HepG2 (cell line): ENCODE data around the gene SUZ12. TPM values are rescaled to one million over a fixed set of nuclear protein-coding genes. Genes with fewer than 3 reads are reported as not detected.

Experiments
- ATAC-seq: fragments of 200-7000 bp; cut with Tn5 transposase; 3 replicates; pipeline ENCODE4 v1.9.1; 2020; ENCODE audit warnings: mild to moderate bottlenecking, moderate library complexity
- BruUV-seq: library from RNA; stranded (reverse); fragments of 400-500 nt; replicated peaks from 2 replicates; lab custom pipeline; 2021; lab: Mats Ljungman, UMichigan
- CTCF ChIA-PET: fragments of 300-600 bp; formaldehyde crosslinking; extraction: SDS; loops from one replicate; lab custom pipeline; 2021; ENCODE audit warnings: low total read pairs, inconsistent platforms, low intra/inter-chr PET ratio; lab: Yijun Ruan, JAX
- POLR2A ChIA-PET: fragments of 350-600 bp; sonication (Branson Sonifier 250); formaldehyde crosslinking; loops from one replicate; lab custom pipeline; 2020; ENCODE audit warnings: antibody characterized with exemption, inconsistent platforms; lab: Yijun Ruan, JAX
- DNase-seq: peaks from one replicate; pipeline ENCODE4 v3.0.0-alpha.2; 2015; ENCODE audit warnings: low spot score
- FAIRE-seq: peaks from 3 replicates; lab custom pipeline; 2011; peaks lifted over from hg19 to GRCh38; lab: Jason Lieb, UNC
- H2AFZ ChIP-seq: one replicate; pipeline ENCODE4 v1.6.1; 2011; ENCODE audit warnings: low read length, inconsistent platforms
- H3K27ac ChIP-seq: fragments of 300-600 bp; 3 replicates; pipeline ENCODE4 v1.8.0; 2011; ENCODE audit warnings: mixed run types, mild to moderate bottlenecking, mixed read lengths, low read length, inconsistent platforms; ENCODE audit not compliant: insufficient read depth; ENCODE audit errors: extremely low read length
- H3K27me3 ChIP-seq, 2 experiments: fragments of 200-600 bp in 1 of 2; 2 replicates in 1 of 2; 3 replicates in 1 of 2; pipeline versions ENCODE4 v1.6.0 to v1.8.0; 2011; ENCODE audit warnings: low read length in 2 of 2, mild to moderate bottlenecking in 2 of 2, moderate library complexity in 2 of 2, inconsistent platforms in 1 of 2; ENCODE audit not compliant: insufficient read depth in 2 of 2, control insufficient read depth in 1 of 2
- H3K36me3 ChIP-seq, 2 experiments: fragments of 200-600 bp in 1 of 2; replicated peaks in 1 of 2; 2 replicates in 1 of 2; 3 replicates in 1 of 2; pipeline versions ENCODE4 v1.5.1 to v1.8.0; 2011; ENCODE audit warnings: low read length in 2 of 2, inconsistent platforms in 1 of 2; ENCODE audit not compliant: insufficient read depth in 2 of 2, control insufficient read depth in 1 of 2
- H3K4me1 ChIP-seq: 2 replicates; pipeline ENCODE4 v1.5.1; 2012; ENCODE audit warnings: low read length, inconsistent platforms; ENCODE audit not compliant: insufficient read depth
- H3K4me2 ChIP-seq: 2 replicates; pipeline ENCODE4 v1.6.0; 2011; ENCODE audit warnings: low read depth, low read length, inconsistent platforms
- H3K4me3 ChIP-seq, 3 experiments: fragments of 200-600 bp in 1 of 3; sonication (generic), shearing (Covaris generic) in 1 of 3; replicated peaks in 1 of 3; 2 replicates each; pipeline ENCODE4 v1.5.1; 2011 to 2016; ENCODE audit warnings: low read length in 3 of 3, inconsistent platforms in 2 of 3, low read depth in 2 of 3, mild to moderate bottlenecking in 2 of 3, control low read depth in 1 of 3, mixed read lengths in 1 of 3; ENCODE audit not compliant: insufficient read depth in 1 of 3
- H3K79me2 ChIP-seq: one replicate; pipeline ENCODE4 v1.6.1; 2011; ENCODE audit warnings: low read length, inconsistent platforms; ENCODE audit not compliant: insufficient read depth
- H3K9ac ChIP-seq: 2 replicates; pipeline ENCODE4 v1.6.0; 2011; ENCODE audit warnings: mild to moderate bottlenecking, low read depth, low read length, inconsistent platforms; ENCODE audit not compliant: insufficient read depth
- H3K9me3 ChIP-seq: 2 replicates; pipeline ENCODE4 v1.5.1; 2012; ENCODE audit warnings: mild to moderate bottlenecking, low read length
- H4K20me1 ChIP-seq: 2 replicates; pipeline ENCODE4 v1.6.0; 2011; ENCODE audit warnings: inconsistent platforms, mild to moderate bottlenecking, low read length, moderate library complexity; ENCODE audit not compliant: insufficient read depth
- AKAP8 ChIP-seq: sonication (generic); formaldehyde crosslinking; IDR thresholded peaks from 2 replicates; pipeline ENCODE4 v1.5.1; 2020; ENCODE audit warnings: mild to moderate bottlenecking, missing genetic modification reagents
- HOXA3 ChIP-seq: sonication (generic); formaldehyde crosslinking; IDR thresholded peaks from 2 replicates; pipeline ENCODE4 v1.5.0; 2020; ENCODE audit warnings: missing genetic modification reagents
- KLF15 ChIP-seq: sonication (generic); formaldehyde crosslinking; IDR thresholded peaks from 2 replicates; pipeline ENCODE4 v1.8.1; 2023; ENCODE audit warnings: borderline replicate concordance, mild to moderate bottlenecking, inconsistent platforms, missing genetic modification reagents, mixed read lengths
- MAFF ChIP-seq: IDR thresholded peaks from 2 replicates; pipeline ENCODE4 v1.6.1; 2011; ENCODE audit warnings: low read depth, low read length, improper control_type of control experiment
- MYNN ChIP-seq: sonication (generic); formaldehyde crosslinking; IDR thresholded peaks from 2 replicates; pipeline ENCODE4 v1.4.0; 2020; ENCODE audit warnings: mild to moderate bottlenecking, low read depth, missing genetic modification reagents
- NR3C1 ChIP-seq: sonication (generic); formaldehyde crosslinking; IDR thresholded peaks from 2 replicates; pipeline ENCODE4 v1.4.0; 2020; ENCODE audit warnings: missing genetic modification reagents
- ONECUT2 ChIP-seq: sonication (generic); formaldehyde crosslinking; IDR thresholded peaks from 2 replicates; pipeline ENCODE4 v1.4.0; 2020; ENCODE audit warnings: missing genetic modification reagents
- PPARG ChIP-seq: conservative IDR thresholded peaks from 2 replicates; pipeline ENCODE4 v1.6.1; 2016; ENCODE audit warnings: missing biosample characterization, missing genetic modification reagents
- RFX5 ChIP-seq: IDR thresholded peaks from 2 replicates; pipeline ENCODE4 v1.6.1; 2011; ENCODE audit warnings: low read depth, low read length, improper control_type of control experiment
- ZKSCAN5 ChIP-seq: sonication (generic); formaldehyde crosslinking; IDR thresholded peaks from 2 replicates; pipeline ENCODE4 v1.5.1; 2020; ENCODE audit warnings: mild to moderate bottlenecking, missing genetic modification reagents
- ZNF557 ChIP-seq: sonication (generic); formaldehyde crosslinking; IDR thresholded peaks from 2 replicates; pipeline ENCODE4 v1.4.0; 2020; ENCODE audit warnings: missing genetic modification reagents
- ZNF883 ChIP-seq: sonication (generic); formaldehyde crosslinking; IDR thresholded peaks from 2 replicates; pipeline ENCODE4 v1.5.1; 2020; ENCODE audit warnings: mild to moderate bottlenecking, missing genetic modification reagents; ENCODE audit errors: not compliant biosample characterization
- WGBS: methylation state at CpG from one replicate; pipeline ENCODE4 v1.1.6; 2017; ENCODE audit warnings: low lambda C conversion rate; 5-methylcytosine and 5-hydroxymethylcytosine counted together
- in situ Hi-C: cut with HindIII; loops from 2 replicates; pipeline ENCODE4 v1.10.0; 2017; ENCODE audit warnings: low pct_unique_long_range_greater_than_20kb; ENCODE audit not compliant: extremely low pct_ligation_motif_present
- intact Hi-C: fragments of 100-400 bp; cut with micrococcal nuclease; formaldehyde crosslinking; loops from one replicate; pipeline ENCODE4 v1.10.0; 2022; ENCODE audit not compliant: unreplicated experiment
- polyA plus RNA-seq, 8 experiments: library from polyadenylated mRNA; depleted of rRNA in 3 of 8; stranded (reverse) in 7 of 8; unstranded in 1 of 8; fragments of >200 nt; fragmentation: Illumina TruSeq in 4 of 8; extraction: Trizol in 4 of 8; gene quantifications; 2 replicates each; pipeline versions ENCODE4 v1.2.1 to v1.2.3, GENCODE V29; 2011 to 2016; ENCODE audit warnings: low read depth in 4 of 8, missing spikeins in 1 of 8, mixed read lengths in 1 of 8; ENCODE audit not compliant: insufficient read depth in 1 of 8
- total RNA-seq, 5 experiments: library from RNA; depleted of rRNA; stranded (reverse); fragments of >200 nt; fragmentation: Illumina TruSeq; extraction: Trizol; gene quantifications; 2 replicates each; pipeline ENCODE4 v1.2.3, GENCODE V29; 2016; ENCODE audit warnings: low read depth in 1 of 5
- TF ChIP-seq, protein P1 (sequence below): sonication (generic); formaldehyde crosslinking; IDR thresholded peaks from 2 replicates; pipeline ENCODE4 v1.5.0; 2020; ENCODE audit warnings: mild to moderate bottlenecking, missing genetic modification reagents
- TF ChIP-seq, protein P2 (sequence below): sonication (generic); formaldehyde crosslinking; IDR thresholded peaks from 2 replicates; pipeline ENCODE4 v1.5.1; 2020; ENCODE audit warnings: missing genetic modification reagents, mild to moderate bottlenecking, borderline replicate concordance

The SUZ12 gene
- total and polyA plus RNA-seq, 2 of the 13 experiments (the other 11 are each of a cell fraction or from before 2014, with no cell fraction given) = 11.7 to 15.6 TPM

DNA sequence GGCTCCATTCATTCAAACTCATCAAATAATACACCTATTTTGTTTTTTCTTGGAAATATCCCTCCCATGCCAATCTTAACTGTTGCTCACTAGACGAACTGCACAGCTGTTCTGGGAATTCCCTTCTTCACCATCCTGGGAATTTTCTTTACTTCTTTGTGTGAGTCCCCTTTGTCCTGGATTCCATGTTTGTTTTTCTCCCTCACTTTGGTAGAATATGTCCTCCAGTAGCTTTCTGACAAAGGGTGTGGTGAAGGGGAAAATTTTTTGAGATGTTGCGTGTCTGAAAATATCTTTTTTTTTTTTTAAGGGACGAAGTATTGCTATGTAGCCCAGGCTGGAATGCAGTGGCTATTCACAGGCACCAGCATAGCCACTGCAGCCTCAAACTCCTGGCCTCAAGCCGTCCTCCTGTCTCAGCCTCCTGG, 18.1 kb upstream of the SUZ12 start:
- no peak for TF ChIP-seq KLF15 (CRISPR knock-in tag)
- no peak for TF ChIP-seq MYNN (CRISPR knock-in tag)
- TF ChIP-seq, protein P1, sequence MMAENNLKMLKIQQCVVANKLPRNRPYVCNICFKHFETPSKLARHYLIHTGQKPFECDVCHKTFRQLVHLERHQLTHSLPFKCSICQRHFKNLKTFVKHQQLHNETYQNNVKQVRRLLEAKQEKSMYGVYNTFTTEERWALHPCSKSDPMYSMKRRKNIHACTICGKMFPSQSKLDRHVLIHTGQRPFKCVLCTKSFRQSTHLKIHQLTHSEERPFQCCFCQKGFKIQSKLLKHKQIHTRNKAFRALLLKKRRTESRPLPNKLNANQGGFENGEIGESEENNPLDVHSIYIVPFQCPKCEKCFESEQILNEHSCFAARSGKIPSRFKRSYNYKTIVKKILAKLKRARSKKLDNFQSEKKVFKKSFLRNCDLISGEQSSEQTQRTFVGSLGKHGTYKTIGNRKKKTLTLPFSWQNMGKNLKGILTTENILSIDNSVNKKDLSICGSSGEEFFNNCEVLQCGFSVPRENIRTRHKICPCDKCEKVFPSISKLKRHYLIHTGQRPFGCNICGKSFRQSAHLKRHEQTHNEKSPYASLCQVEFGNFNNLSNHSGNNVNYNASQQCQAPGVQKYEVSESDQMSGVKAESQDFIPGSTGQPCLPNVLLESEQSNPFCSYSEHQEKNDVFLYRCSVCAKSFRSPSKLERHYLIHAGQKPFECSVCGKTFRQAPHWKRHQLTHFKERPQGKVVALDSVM = peak; percentile 85
- 0 out of 2 replicates have a peak, but pooled peaks have one; percentile 63 for TF ChIP-seq PPARG (CRISPR knock-in tag)
- TF ChIP-seq, all 625 proteins: peak for 2
- 20% methylated on average over 4 of the region's 4 CpGs for WGBS
- POLR2A ChIA-PET = no interaction called here
- H3K79me2 ChIP-seq = no peaks in the 10 kb centered on the region
- H3K4me2 ChIP-seq = no peak overlapping the region
- in situ Hi-C loops (no loop called here), intact Hi-C loops (no loop called here)
- FAIRE-seq (no peak), ATAC-seq (no peak), DNase-seq (peak; percentile 5)
- H3K4me1 ChIP-seq = peaks cover 20% of the 10 kb centered on the region; the same call in 1 of the 2 replicates
- CTCF ChIA-PET = no interaction called here
- H3K9me3 ChIP-seq = no peaks in the 10 kb centered on the region
- H3K27ac ChIP-seq = no peak overlapping the region
- no peaks in the 10 kb centered on the region for H3K36me3 ChIP-seq
- no peak overlapping the region for H3K9ac ChIP-seq
- H2AFZ ChIP-seq = no peak overlapping the region
- no TSS peak for BruUV-seq
- no peaks in the 10 kb centered on the region for H4K20me1 ChIP-seq
- no peaks in the 10 kb centered on the region; a peak in 1 of 5 replicates for H3K27me3 ChIP-seq
- no peak overlapping the region for H3K4me3 ChIP-seq

DNA sequence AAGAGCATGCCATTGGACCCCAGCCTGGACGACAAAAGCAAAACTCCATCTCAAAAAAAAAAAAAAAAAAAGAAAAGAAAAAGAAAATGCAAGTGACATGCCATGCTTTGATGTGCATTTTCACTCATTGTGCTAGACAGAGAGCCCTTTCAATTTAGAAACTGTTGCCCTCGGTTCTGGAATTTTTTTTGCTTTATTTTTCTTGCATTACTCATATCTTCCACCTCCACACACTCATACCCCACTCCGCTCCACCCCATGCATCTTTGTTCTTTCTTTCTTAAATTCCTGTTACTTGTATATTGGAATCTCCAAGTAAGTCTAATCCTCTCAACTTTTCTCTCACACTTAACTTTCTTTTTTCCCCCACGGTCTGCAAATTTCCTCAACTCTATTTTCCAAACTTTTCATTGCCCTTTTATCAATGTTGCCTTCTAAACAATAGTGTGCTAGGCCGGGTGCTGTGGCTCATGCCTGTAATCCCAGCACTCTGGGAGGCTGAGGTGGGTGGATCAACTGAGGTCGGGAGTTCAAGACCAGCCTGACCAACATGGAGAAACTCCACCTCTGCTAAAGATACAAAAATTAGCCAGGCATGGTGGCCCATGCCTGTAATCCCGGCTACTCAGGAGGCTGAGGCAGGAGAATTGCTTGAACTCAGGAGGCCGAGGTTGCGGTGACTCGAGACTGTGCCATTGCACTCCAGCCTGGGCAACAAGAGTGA, 16.8 kb upstream of the SUZ12 start:
- Histone ChIP-seq H3K9me3 (no peaks in the 10 kb centered on the region), H4K20me1 (no peaks in the 10 kb centered on the region), H3K4me1 (peaks cover 20% of the 10 kb centered on the region; the same call in 1 of the 2 replicates), H3K79me2 (no peaks in the 10 kb centered on the region), H3K27ac (no peak overlapping the region), H3K36me3 (no peaks in the 10 kb centered on the region), H3K27me3 (no peaks in the 10 kb centered on the region; a peak in 1 of 5 replicates), H2AFZ (no peak overlapping the region), H3K9ac (no peak overlapping the region), H3K4me3 (no peak overlapping the region), H3K4me2 (no peak overlapping the region)
- DNase-seq (peak; percentile 6), FAIRE-seq (no peak), ATAC-seq (no peak)
- 45% methylated on average over 10 of the region's 10 CpGs for WGBS
- intact Hi-C loops (no loop called here), in situ Hi-C loops (no loop called here)
- POLR2A ChIA-PET = no interaction called here
- no TSS peak for BruUV-seq
- CTCF ChIA-PET = no interaction called here
- TF ChIP-seq HOXA3 (CRISPR knock-in tag) (no peak), NR3C1 (CRISPR knock-in tag) (no peak), RFX5 (no peak), ZNF883 (CRISPR knock-in tag) (no peak), MAFF (no peak), ZNF557 (CRISPR knock-in tag) (no peak), ZKSCAN5 (CRISPR knock-in tag) (no peak), AKAP8 (no peak), ONECUT2 (CRISPR knock-in tag) (no peak)
- TF ChIP-seq, protein P2, sequence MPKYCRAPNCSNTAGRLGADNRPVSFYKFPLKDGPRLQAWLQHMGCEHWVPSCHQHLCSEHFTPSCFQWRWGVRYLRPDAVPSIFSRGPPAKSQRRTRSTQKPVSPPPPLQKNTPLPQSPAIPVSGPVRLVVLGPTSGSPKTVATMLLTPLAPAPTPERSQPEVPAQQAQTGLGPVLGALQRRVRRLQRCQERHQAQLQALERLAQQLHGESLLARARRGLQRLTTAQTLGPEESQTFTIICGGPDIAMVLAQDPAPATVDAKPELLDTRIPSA = no peak
